Fibroblast of lung (primary cell): ENCODE measurements around the gene KIAA2012. TPM values are rescaled to one million over a fixed set of nuclear protein-coding genes. Genes with fewer than 3 reads are reported as not detected.

ENCODE experiments used
- DNase-seq, 2 donors: peaks; one replicate each; pipeline versions ENCODE4 v3.0.0 to v3.0.0-alpha.2; 2010; ENCODE audit warnings: low read depth in 2 of 2
- H2AFZ ChIP-seq: 2 replicates; pipeline ENCODE4 v1.5.1; 2012; ENCODE audit warnings: low read length, control low read depth, inconsistent platforms
- H3K27ac ChIP-seq: 2 replicates; pipeline ENCODE4 v1.5.1; 2011; ENCODE audit warnings: low read length, control low read depth; ENCODE audit not compliant: insufficient read depth
- H3K27me3 ChIP-seq: 2 replicates; pipeline ENCODE4 v1.5.1; 2011; ENCODE audit warnings: mild to moderate bottlenecking, low read length; ENCODE audit not compliant: control insufficient read depth, insufficient read depth
- H3K36me3 ChIP-seq: 2 replicates; pipeline ENCODE4 v1.5.1; 2011; ENCODE audit warnings: low read length; ENCODE audit not compliant: control insufficient read depth, insufficient read depth
- H3K4me1 ChIP-seq: 2 replicates; pipeline ENCODE4 v1.5.1; 2011; ENCODE audit warnings: low read length; ENCODE audit not compliant: control insufficient read depth, insufficient read depth; ENCODE audit errors: extremely low read depth
- H3K4me2 ChIP-seq: 2 replicates; pipeline ENCODE4 v1.5.1; 2011; ENCODE audit warnings: low read length, control low read depth; ENCODE audit not compliant: insufficient read depth; ENCODE audit errors: extremely low read depth
- H3K4me3 ChIP-seq, 4 experiments: fragments of 200-600 bp in 1 of 4; sonication (generic) in 1 of 4; replicated peaks in 1 of 4; 2 replicates each; pipeline ENCODE4 v1.5.1; 2011 to 2016; ENCODE audit warnings: low read length in 4 of 4, low read depth in 3 of 4, mild to moderate bottlenecking in 3 of 4, control low read depth in 2 of 4, inconsistent platforms in 1 of 4, mixed read lengths in 1 of 4; ENCODE audit not compliant: insufficient read depth in 1 of 4; ENCODE audit errors: control extremely low read depth in 1 of 4
- H3K79me2 ChIP-seq: 2 replicates; pipeline ENCODE4 v1.5.1; 2012; ENCODE audit warnings: mild to moderate bottlenecking, low read length, inconsistent platforms; ENCODE audit not compliant: control insufficient read depth, insufficient read depth
- H3K9ac ChIP-seq: 2 replicates; pipeline ENCODE4 v1.5.1; 2011; ENCODE audit warnings: mild to moderate bottlenecking, low read length, control low read depth; ENCODE audit not compliant: insufficient read depth
- H3K9me3 ChIP-seq: 2 replicates; pipeline ENCODE4 v1.5.1; 2012; ENCODE audit warnings: low read depth, low read length; ENCODE audit not compliant: control insufficient read depth, insufficient read depth
- H4K20me1 ChIP-seq: 2 replicates; pipeline ENCODE4 v1.5.1; 2011; ENCODE audit warnings: low read length; ENCODE audit not compliant: control insufficient read depth, insufficient read depth; ENCODE audit errors: extremely low read depth
- CTCF ChIP-seq, 2 donors: IDR thresholded peaks in 1 of 2; conservative IDR thresholded peaks in 1 of 2; 1 replicate in 1 of 2; 2 replicates in 1 of 2; pipeline ENCODE4 v1.5.1; 2011 to 2012; ENCODE audit warnings: low read length in 2 of 2, control low read depth in 1 of 2, inconsistent platforms in 1 of 2, low read depth in 1 of 2, mild to moderate bottlenecking in 1 of 2
- EZH2 ChIP-seq: IDR thresholded peaks from 2 replicates; pipeline ENCODE4 v1.5.1; 2012; ENCODE audit warnings: low read length, control low read depth, mild to moderate bottlenecking; ENCODE audit errors: missing control alignments
- polyA plus RNA-seq, 2 donors: library from polyadenylated mRNA; depleted of rRNA in 1 of 2; stranded (reverse) in 1 of 2; unstranded in 1 of 2; fragments of >200 nt; gene quantifications; 2 replicates each; pipeline ENCODE4 v1.2.1, GENCODE V29; 2011 to 2012; ENCODE audit warnings: missing spikeins in 1 of 2
- total RNA-seq: library from RNA; depleted of rRNA; stranded (reverse); fragments of >200 nt; gene quantifications from 2 replicates; pipeline ENCODE4 v1.2.1, GENCODE V29; 2014

KIAA2012 gene
- total and polyA plus RNA-seq, 2 donors (not counting 1 experiment from before 2014, with no cell fraction given) = 0.09 TPM; not detected in 1

- Histone ChIP-seq H4K20me1 (no peaks in the 10 kb centered on the region), H3K27ac (no peak overlapping the region), H3K79me2 (peaks cover 5% of the 10 kb centered on the region), H3K4me3 (no peak overlapping the region), H3K9me3 (no peaks in the 10 kb centered on the region), H3K4me2 (no peak overlapping the region), H3K4me1 (peaks cover 8% of the 10 kb centered on the region), H3K36me3 (no peaks in the 10 kb centered on the region), H2AFZ (no peak overlapping the region), H3K27me3 (no peaks in the 10 kb centered on the region), H3K9ac (no peak overlapping the region)
- TF ChIP-seq EZH2 = no peak
- TF ChIP-seq CTCF (conservative IDR thresholded peaks at IDR 0.05 in 1 of 2, IDR thresholded peaks at IDR 0.05 in 1 of 2; ENCODE audit: low read depth in 1 of 2, low read length in 2 of 2) = no peak
- no peak for DNase-seq
Measured at GRCh38 chr2:202043475-202043874, 29.6 kb upstream of the KIAA2012 start.

GRCh38 chr2:202044777-202045176 lies 28.3 kb upstream of the KIAA2012 start:
- TF ChIP-seq EZH2 = no peak
- no peak for TF ChIP-seq CTCF (conservative IDR thresholded peaks at IDR 0.05 in 1 of 2, IDR thresholded peaks at IDR 0.05 in 1 of 2; ENCODE audit: low read depth in 1 of 2, low read length in 2 of 2)
- Histone ChIP-seq H3K27ac (no peak overlapping the region), H3K4me1 (no peaks in the 10 kb centered on the region), H3K9me3 (no peaks in the 10 kb centered on the region), H3K4me3 (no peak overlapping the region), H3K27me3 (no peaks in the 10 kb centered on the region), H3K4me2 (no peak overlapping the region), H3K36me3 (no peaks in the 10 kb centered on the region), H2AFZ (no peak overlapping the region), H3K79me2 (no peaks in the 10 kb centered on the region), H3K9ac (no peak overlapping the region), H4K20me1 (no peaks in the 10 kb centered on the region)
- DNase-seq = no peak

GRCh38 chr2:202046572-202046971 lies 26.5 kb upstream of the KIAA2012 start:
- no peak for TF ChIP-seq CTCF (conservative IDR thresholded peaks at IDR 0.05 in 1 of 2, IDR thresholded peaks at IDR 0.05 in 1 of 2; ENCODE audit: low read depth in 1 of 2, low read length in 2 of 2)
- no peak for TF ChIP-seq EZH2
- DNase-seq = no peak
- no peak overlapping the region for H3K9ac ChIP-seq
- H2AFZ ChIP-seq = no peak overlapping the region
- H4K20me1 ChIP-seq = no peaks in the 10 kb centered on the region
- no peaks in the 10 kb centered on the region for H3K79me2 ChIP-seq
- H3K9me3 ChIP-seq = no peaks in the 10 kb centered on the region
- H3K4me2 ChIP-seq = no peak overlapping the region
- H3K4me1 ChIP-seq = no peaks in the 10 kb centered on the region
- no peaks in the 10 kb centered on the region for H3K36me3 ChIP-seq
- H3K4me3 ChIP-seq = no peak overlapping the region
- H3K27me3 ChIP-seq = no peaks in the 10 kb centered on the region
- no peak overlapping the region for H3K27ac ChIP-seq
